ENCODE data around the gene NME3.

- TF ChIP-seq, protein P1, sequence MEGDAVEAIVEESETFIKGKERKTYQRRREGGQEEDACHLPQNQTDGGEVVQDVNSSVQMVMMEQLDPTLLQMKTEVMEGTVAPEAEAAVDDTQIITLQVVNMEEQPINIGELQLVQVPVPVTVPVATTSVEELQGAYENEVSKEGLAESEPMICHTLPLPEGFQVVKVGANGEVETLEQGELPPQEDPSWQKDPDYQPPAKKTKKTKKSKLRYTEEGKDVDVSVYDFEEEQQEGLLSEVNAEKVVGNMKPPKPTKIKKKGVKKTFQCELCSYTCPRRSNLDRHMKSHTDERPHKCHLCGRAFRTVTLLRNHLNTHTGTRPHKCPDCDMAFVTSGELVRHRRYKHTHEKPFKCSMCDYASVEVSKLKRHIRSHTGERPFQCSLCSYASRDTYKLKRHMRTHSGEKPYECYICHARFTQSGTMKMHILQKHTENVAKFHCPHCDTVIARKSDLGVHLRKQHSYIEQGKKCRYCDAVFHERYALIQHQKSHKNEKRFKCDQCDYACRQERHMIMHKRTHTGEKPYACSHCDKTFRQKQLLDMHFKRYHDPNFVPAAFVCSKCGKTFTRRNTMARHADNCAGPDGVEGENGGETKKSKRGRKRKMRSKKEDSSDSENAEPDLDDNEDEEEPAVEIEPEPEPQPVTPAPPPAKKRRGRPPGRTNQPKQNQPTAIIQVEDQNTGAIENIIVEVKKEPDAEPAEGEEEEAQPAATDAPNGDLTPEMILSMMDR (conservative IDR thresholded peaks at IDR 0.05), result no peak
- TF ChIP-seq ZFX (IDR thresholded peaks at IDR 0.05), result no peak
Observed at GRCh38 chr16:1746693-1747195, 24.6 kb downstream of the NME3 start.
